Activated T-cell treated with anti-CD3 and anti-CD28 coated beads, Interleukin-2, amount 50 U/mL, for 72 hours (primary cell): Measurements from ENCODE around the gene GLB1L2. TPM values are rescaled to one million over a fixed set of nuclear protein-coding genes. Genes with fewer than 3 reads are reported as not detected.

Source experiments
- ATAC-seq, 2 donors: fragments of 150-1000 bp; cut with Tn5 transposase; replicated peaks in 1 of 2; 2 replicates each; pipeline ENCODE4 v1.10.0; 2021; ENCODE audit warnings: moderate library complexity in 2 of 2, mild to moderate bottlenecking in 1 of 2
- DNase-seq, 2 donors: peaks; one replicate each; pipeline ENCODE4 v3.0.0; 2021 to 2022; ENCODE audit warnings: mixed read lengths in 1 of 2
- H3K27ac Mint-ChIP-seq: one replicate; pipeline ENCODE4 v1.8.0; 2022; ENCODE audit warnings: mild to moderate bottlenecking, moderate library complexity, mixed read lengths
- H3K27me3 Mint-ChIP-seq: one replicate; pipeline ENCODE4 v1.8.0; 2022; ENCODE audit warnings: low read depth, mixed read lengths
- H3K36me3 Mint-ChIP-seq, 2 donors: one replicate each; pipeline ENCODE4 v1.8.0; 2022; ENCODE audit warnings: mixed read lengths in 2 of 2, mild to moderate bottlenecking in 1 of 2; ENCODE audit not compliant: insufficient read depth in 2 of 2
- H3K4me1 Mint-ChIP-seq: one replicate; pipeline ENCODE4 v1.8.0; 2022; ENCODE audit warnings: low read depth, mixed read lengths
- H3K4me3 Mint-ChIP-seq, 2 donors: one replicate each; pipeline ENCODE4 v1.8.0; 2022; ENCODE audit warnings: mild to moderate bottlenecking in 2 of 2, mixed read lengths in 2 of 2, moderate library complexity in 2 of 2
- H3K9me3 Mint-ChIP-seq, 2 donors: one replicate each; pipeline ENCODE4 v1.8.0; 2022; ENCODE audit warnings: mixed read lengths in 2 of 2
- total RNA-seq, 2 donors: library from RNA; stranded (reverse); gene quantifications; one replicate each; pipeline ENCODE4 v1.2.3, GENCODE V29; 2022

GLB1L2 gene
- total RNA-seq, 2 donors from 2014 or later: 1.1 to 2.4 TPM

GRCh38 chr11:134370526-134371435 lies 39.0 kb downstream of the GLB1L2 start:
- DNase-seq: no peak
- no peaks in the 10 kb centered on the region for H3K36me3 Mint-ChIP-seq
- no peak for ATAC-seq
- H3K27ac Mint-ChIP-seq: no peak overlapping the region
- no peak overlapping the region for H3K4me3 Mint-ChIP-seq
- H3K27me3 Mint-ChIP-seq: no peaks in the 10 kb centered on the region
- H3K9me3 Mint-ChIP-seq: no peaks in the 10 kb centered on the region
- H3K4me1 Mint-ChIP-seq: no peaks in the 10 kb centered on the region

- H3K4me1 Mint-ChIP-seq: no peaks in the 10 kb centered on the region
- ATAC-seq: no peak
- no peaks in the 10 kb centered on the region for H3K36me3 Mint-ChIP-seq
- H3K9me3 Mint-ChIP-seq: no peaks in the 10 kb centered on the region
- DNase-seq: no peak
- H3K27me3 Mint-ChIP-seq: no peaks in the 10 kb centered on the region
- no peak overlapping the region for H3K4me3 Mint-ChIP-seq
- no peak overlapping the region for H3K27ac Mint-ChIP-seq
Measured at GRCh38 chr11:134371436-134372185, 39.8 kb downstream of the GLB1L2 start.

DNA sequence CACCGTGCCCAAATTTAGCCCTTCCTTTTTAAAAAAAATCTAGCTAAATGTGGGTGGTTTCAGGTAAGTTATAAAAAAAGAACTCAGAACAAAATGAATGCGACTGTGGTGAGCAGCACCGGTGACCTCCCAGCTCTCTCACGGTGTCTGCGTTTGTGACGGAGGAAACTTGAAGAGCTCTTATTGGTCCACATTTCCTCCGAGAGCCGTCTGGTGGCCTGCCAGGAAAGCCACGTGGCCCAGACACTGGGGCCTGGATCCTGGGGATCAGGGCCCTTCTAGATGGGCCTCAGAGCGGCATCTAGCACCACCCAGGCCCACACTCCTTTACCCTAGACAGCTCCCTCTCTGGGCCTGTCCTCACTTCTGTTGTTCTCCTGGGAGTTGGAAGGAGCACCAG lies 40.7 kb downstream of the GLB1L2 start:
- no peak overlapping the region for H3K27ac Mint-ChIP-seq

GRCh38 chr11:134372961-134373360 lies 41.2 kb downstream of the GLB1L2 start:
- H3K36me3 Mint-ChIP-seq: no peaks in the 10 kb centered on the region
- no peaks in the 10 kb centered on the region for H3K9me3 Mint-ChIP-seq
- H3K27me3 Mint-ChIP-seq: no peaks in the 10 kb centered on the region
- DNase-seq (no peak), ATAC-seq (no peak)
- no peak overlapping the region for H3K4me3 Mint-ChIP-seq
- H3K4me1 Mint-ChIP-seq: no peaks in the 10 kb centered on the region
- no peak overlapping the region for H3K27ac Mint-ChIP-seq

More for the DNA sequence above, 40.7 kb downstream of the GLB1L2 start:
- no peak for DNase-seq
- no peaks in the 10 kb centered on the region for H3K9me3 Mint-ChIP-seq
- ATAC-seq: no peak
- H3K4me1 Mint-ChIP-seq: no peaks in the 10 kb centered on the region
- H3K27me3 Mint-ChIP-seq: no peaks in the 10 kb centered on the region
- no peak overlapping the region for H3K4me3 Mint-ChIP-seq
- H3K36me3 Mint-ChIP-seq: no peaks in the 10 kb centered on the region

DNA sequence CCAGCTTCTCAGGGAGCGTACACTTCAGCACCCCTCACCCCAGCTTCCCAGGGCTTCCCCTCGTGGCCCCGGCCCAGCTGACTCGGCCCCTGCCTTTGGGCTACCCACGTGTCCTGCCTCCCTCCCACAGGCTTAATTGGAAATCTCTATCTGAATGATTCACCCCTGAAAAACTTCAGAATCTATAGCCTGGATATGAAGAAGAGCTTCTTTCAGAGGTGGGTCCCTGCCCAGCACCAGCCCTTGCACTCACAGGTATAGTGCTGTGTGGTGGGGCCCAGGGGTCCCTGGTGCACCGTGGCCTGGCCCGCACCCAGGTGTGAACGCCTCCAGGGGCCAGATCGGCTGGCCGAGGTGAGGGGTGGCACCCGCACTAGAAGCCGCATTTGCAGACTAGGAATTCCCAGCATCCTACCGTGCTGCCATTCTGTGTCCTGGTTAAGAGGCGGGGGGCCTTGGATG lies 41.8 kb downstream of the GLB1L2 start:
- no peak overlapping the region for H3K4me3 Mint-ChIP-seq
- no peak for ATAC-seq
- DNase-seq: no peak
- no peak overlapping the region for H3K27ac Mint-ChIP-seq
- H3K36me3 Mint-ChIP-seq: no peaks in the 10 kb centered on the region
- no peaks in the 10 kb centered on the region for H3K4me1 Mint-ChIP-seq
- H3K9me3 Mint-ChIP-seq: no peaks in the 10 kb centered on the region
- no peaks in the 10 kb centered on the region for H3K27me3 Mint-ChIP-seq

- H3K9me3 Mint-ChIP-seq: no peaks in the 10 kb centered on the region
- no peak overlapping the region for H3K4me3 Mint-ChIP-seq
- H3K27ac Mint-ChIP-seq: no peak overlapping the region
- no peak for DNase-seq
- no peaks in the 10 kb centered on the region for H3K27me3 Mint-ChIP-seq
- no peaks in the 10 kb centered on the region for H3K4me1 Mint-ChIP-seq
- no peaks in the 10 kb centered on the region for H3K36me3 Mint-ChIP-seq
- ATAC-seq: no peak
Measured at GRCh38 chr11:134374171-134374570, 42.4 kb downstream of the GLB1L2 start.

DNA sequence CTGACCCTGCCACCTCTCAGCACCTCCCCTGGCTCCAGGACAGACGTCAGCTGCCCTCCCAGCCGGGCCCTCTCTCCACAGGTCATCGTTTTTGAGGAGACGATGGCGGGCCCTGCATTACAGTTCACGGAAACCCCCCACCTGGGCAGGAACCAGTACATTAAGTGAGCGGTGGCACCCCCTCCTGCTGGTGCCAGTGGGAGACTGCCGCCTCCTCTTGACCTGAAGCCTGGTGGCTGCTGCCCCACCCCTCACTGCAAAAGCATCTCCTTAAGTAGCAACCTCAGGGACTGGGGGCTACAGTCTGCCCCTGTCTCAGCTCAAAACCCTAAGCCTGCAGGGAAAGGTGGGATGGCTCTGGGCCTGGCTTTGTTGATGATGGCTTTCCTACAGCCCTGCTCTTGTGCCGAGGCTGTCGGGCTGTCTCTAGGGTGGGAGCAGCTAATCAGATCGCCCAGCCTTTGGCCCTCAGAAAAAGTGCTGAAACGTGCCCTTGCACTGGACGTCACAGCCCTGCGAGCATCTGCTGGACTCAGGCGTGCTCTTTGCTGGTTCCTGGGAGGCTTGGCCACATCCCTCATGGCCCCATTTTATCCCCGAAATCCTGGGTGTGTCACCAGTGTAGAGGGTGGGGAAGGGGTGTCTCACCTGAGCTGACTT lies 43.2 kb downstream of the GLB1L2 start:
- DNase-seq (no peak), ATAC-seq (no peak)
- Mint-ChIP-seq H3K4me3 (no peak overlapping the region), H3K36me3 (no peaks in the 10 kb centered on the region), H3K27me3 (no peaks in the 10 kb centered on the region), H3K4me1 (no peaks in the 10 kb centered on the region), H3K27ac (no peak overlapping the region), H3K9me3 (no peaks in the 10 kb centered on the region)

GRCh38 chr11:134376150-134376921 lies 44.5 kb downstream of the GLB1L2 start:
- no peak overlapping the region for H3K27ac Mint-ChIP-seq
- ATAC-seq: no peak
- DNase-seq: no peak
- H3K4me1 Mint-ChIP-seq: no peaks in the 10 kb centered on the region
- no peaks in the 10 kb centered on the region for H3K36me3 Mint-ChIP-seq
- no peak overlapping the region for H3K4me3 Mint-ChIP-seq
- no peaks in the 10 kb centered on the region for H3K9me3 Mint-ChIP-seq
- H3K27me3 Mint-ChIP-seq: no peaks in the 10 kb centered on the region

- no peaks in the 10 kb centered on the region for H3K4me1 Mint-ChIP-seq
- no peak overlapping the region for H3K27ac Mint-ChIP-seq
- H3K36me3 Mint-ChIP-seq: no peaks in the 10 kb centered on the region
- no peaks in the 10 kb centered on the region for H3K27me3 Mint-ChIP-seq
- no peak for DNase-seq
- ATAC-seq: no peak
- H3K4me3 Mint-ChIP-seq: no peak overlapping the region
- no peaks in the 10 kb centered on the region for H3K9me3 Mint-ChIP-seq
Measured at GRCh38 chr11:134377876-134378275, 46.1 kb downstream of the GLB1L2 start.

- ATAC-seq (no peak), DNase-seq (no peak)
- Mint-ChIP-seq H3K4me3 (no peak overlapping the region), H3K27me3 (no peaks in the 10 kb centered on the region), H3K4me1 (no peaks in the 10 kb centered on the region), H3K27ac (no peak overlapping the region), H3K9me3 (no peaks in the 10 kb centered on the region), H3K36me3 (no peaks in the 10 kb centered on the region)
Measured at GRCh38 chr11:134379241-134379640, 47.5 kb downstream of the GLB1L2 start.

DNA sequence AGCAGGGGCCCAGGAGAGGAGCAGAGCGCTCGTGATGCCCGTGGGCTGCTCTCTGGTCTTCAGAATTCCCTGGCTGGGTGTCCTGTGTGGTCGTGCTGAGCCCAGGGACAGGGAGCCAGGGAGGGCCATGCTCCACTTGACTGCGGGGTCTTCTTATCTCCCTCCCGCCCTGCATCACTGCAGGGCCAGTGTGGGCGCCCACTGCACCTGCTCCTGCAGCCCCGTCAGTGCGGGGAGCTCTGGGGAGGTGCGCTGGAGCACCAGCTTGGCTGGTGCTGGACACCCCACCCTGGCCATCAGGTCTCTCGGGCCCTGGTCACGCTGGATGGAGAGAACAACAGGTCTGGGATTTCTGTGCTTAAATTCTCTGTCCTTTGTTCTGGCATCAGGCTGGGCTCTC lies 48.4 kb downstream of the GLB1L2 start:
- no peaks in the 10 kb centered on the region for H3K9me3 Mint-ChIP-seq
- H3K27ac Mint-ChIP-seq: no peak overlapping the region
- ATAC-seq: no peak

GRCh38 chr11:134380785-134381184 lies 49.0 kb downstream of the GLB1L2 start:
- peaks cover 3% of the 10 kb centered on the region for H3K27me3 Mint-ChIP-seq
- no peak overlapping the region for H3K27ac Mint-ChIP-seq
- H3K4me1 Mint-ChIP-seq: peaks cover 2% of the 10 kb centered on the region
- no peak for DNase-seq
- ATAC-seq: no peak
- no peaks in the 10 kb centered on the region for H3K9me3 Mint-ChIP-seq
- H3K36me3 Mint-ChIP-seq: no peaks in the 10 kb centered on the region
- H3K4me3 Mint-ChIP-seq: no peak overlapping the region

More for the DNA sequence above, 48.4 kb downstream of the GLB1L2 start:
- no peaks in the 10 kb centered on the region for H3K27me3 Mint-ChIP-seq
- no peaks in the 10 kb centered on the region for H3K4me1 Mint-ChIP-seq
- no peak overlapping the region for H3K4me3 Mint-ChIP-seq
- DNase-seq: no peak
- no peaks in the 10 kb centered on the region for H3K36me3 Mint-ChIP-seq
